Panc1 (cell line): ENCODE results near the gene MSRB2. TPM values are rescaled to one million over a fixed set of nuclear protein-coding genes. Genes with fewer than 3 reads are reported as not detected.

ENCODE experiments used
- ATAC-seq: fragments of 200-7000 bp; cut with Tn5 transposase; 2 replicates; pipeline ENCODE4 v1.9.1; 2020; ENCODE audit warnings: mild to moderate bottlenecking, moderate library complexity
- BruUV-seq: library from RNA; stranded (reverse); fragments of 400-500 nt; replicated peaks from 2 replicates; lab custom pipeline; 2021; lab: Mats Ljungman, UMichigan
- CTCF ChIA-PET: fragments of 300-600 bp; sonication (Branson Sonifier 250); formaldehyde crosslinking; loops from one replicate; lab custom pipeline; 2022; ENCODE audit warnings: antibody characterized with exemption; lab: Charles Lee
- POLR2A ChIA-PET: fragments of 300-600 bp; sonication (Branson Sonifier 250); formaldehyde crosslinking; loops from one replicate; lab custom pipeline; 2022; ENCODE audit warnings: antibody characterized with exemption; lab: Charles Lee
- DNase-seq: peaks from one replicate; pipeline ENCODE4 v3.0.0-alpha.2; 2010; ENCODE audit warnings: low read depth, low spot score
- H3K27ac ChIP-seq: 2 replicates; pipeline ENCODE4 v1.5.1; 2011; ENCODE audit warnings: mild to moderate bottlenecking, low read length, inconsistent platforms
- H3K27me3 ChIP-seq: fragments of 200-500 bp; sonication (Bioruptor generic); 2 replicates; pipeline ENCODE4 v1.6.0; 2014; ENCODE audit warnings: low read length, inconsistent platforms; ENCODE audit not compliant: control insufficient read depth, insufficient read depth
- H3K36me3 ChIP-seq: fragments of 200-500 bp; sonication (Bioruptor generic); 2 replicates; pipeline ENCODE4 v1.5.1; 2014; ENCODE audit warnings: inconsistent platforms, mild to moderate bottlenecking, low read length, moderate library complexity; ENCODE audit not compliant: control insufficient read depth, insufficient read depth
- H3K4me1 ChIP-seq: 2 replicates; pipeline ENCODE4 v1.5.1; 2011; ENCODE audit warnings: inconsistent platforms, mild to moderate bottlenecking, low read length, moderate library complexity; ENCODE audit not compliant: control insufficient read depth, insufficient read depth
- H3K4me3 ChIP-seq, 2 experiments: 2 replicates each; pipeline ENCODE4 v1.5.1; 2011 to 2012; ENCODE audit warnings: low read depth in 2 of 2, low read length in 2 of 2, mild to moderate bottlenecking in 2 of 2, inconsistent platforms in 1 of 2, moderate library complexity in 1 of 2
- H3K9me3 ChIP-seq: fragments of 200-500 bp; sonication (Bioruptor generic); 2 replicates; pipeline ENCODE4 v1.5.1; 2014; ENCODE audit warnings: low read depth, mild to moderate bottlenecking, inconsistent platforms, low read length, moderate library complexity; ENCODE audit not compliant: control insufficient read depth, insufficient read depth
- POLR2AphosphoS5 ChIP-seq: IDR thresholded peaks from 2 replicates; pipeline ENCODE4 v1.6.1; 2012; ENCODE audit warnings: mild to moderate bottlenecking, low read depth, low read length, moderate library complexity
- SIN3A ChIP-seq: IDR thresholded peaks from 2 replicates; pipeline ENCODE4 v1.6.1; 2012; ENCODE audit warnings: low read depth, mild to moderate bottlenecking, low read length, moderate library complexity, borderline replicate concordance; ENCODE audit not compliant: insufficient read depth
- TCF7L2 ChIP-seq: IDR thresholded peaks from 2 replicates; pipeline ENCODE4 v1.6.1; 2011; ENCODE audit warnings: mild to moderate bottlenecking, low read depth, low read length, inconsistent platforms
- in situ Hi-C: cut with HindIII; loops from 2 replicates; pipeline ENCODE4 v1.10.0; 2016; ENCODE audit warnings: low sequenced_read_pairs, low pct_unique_long_range_greater_than_20kb
- intact Hi-C: fragments of 100-400 bp; cut with micrococcal nuclease; formaldehyde crosslinking; loops from one replicate; pipeline ENCODE4 v1.10.0; 2022; ENCODE audit not compliant: unreplicated experiment
- total RNA-seq: library from RNA; stranded (reverse); gene quantifications from one replicate; pipeline ENCODE4 v1.2.1, GENCODE V29; 2021; ENCODE audit not compliant: unreplicated experiment
- TF ChIP-seq, protein P1 (sequence below), 2 experiments: IDR thresholded peaks; 2 replicates each; pipeline ENCODE4 v1.6.1; 2011 to 2012; ENCODE audit warnings: low read depth in 2 of 2, control low read depth in 1 of 2, low read length in 1 of 2, mild to moderate bottlenecking in 1 of 2, moderate library complexity in 1 of 2; ENCODE audit not compliant: insufficient read depth in 1 of 2
- TF ChIP-seq, protein P2 (sequence below): fragments of 450-650 bp; IDR thresholded peaks from 2 replicates; pipeline ENCODE4 v1.5.1; 2017; ENCODE audit warnings: mild to moderate bottlenecking

MSRB2 gene
- total RNA-seq, 1 experiment from 2014 or later = 10.7 TPM

DNA sequence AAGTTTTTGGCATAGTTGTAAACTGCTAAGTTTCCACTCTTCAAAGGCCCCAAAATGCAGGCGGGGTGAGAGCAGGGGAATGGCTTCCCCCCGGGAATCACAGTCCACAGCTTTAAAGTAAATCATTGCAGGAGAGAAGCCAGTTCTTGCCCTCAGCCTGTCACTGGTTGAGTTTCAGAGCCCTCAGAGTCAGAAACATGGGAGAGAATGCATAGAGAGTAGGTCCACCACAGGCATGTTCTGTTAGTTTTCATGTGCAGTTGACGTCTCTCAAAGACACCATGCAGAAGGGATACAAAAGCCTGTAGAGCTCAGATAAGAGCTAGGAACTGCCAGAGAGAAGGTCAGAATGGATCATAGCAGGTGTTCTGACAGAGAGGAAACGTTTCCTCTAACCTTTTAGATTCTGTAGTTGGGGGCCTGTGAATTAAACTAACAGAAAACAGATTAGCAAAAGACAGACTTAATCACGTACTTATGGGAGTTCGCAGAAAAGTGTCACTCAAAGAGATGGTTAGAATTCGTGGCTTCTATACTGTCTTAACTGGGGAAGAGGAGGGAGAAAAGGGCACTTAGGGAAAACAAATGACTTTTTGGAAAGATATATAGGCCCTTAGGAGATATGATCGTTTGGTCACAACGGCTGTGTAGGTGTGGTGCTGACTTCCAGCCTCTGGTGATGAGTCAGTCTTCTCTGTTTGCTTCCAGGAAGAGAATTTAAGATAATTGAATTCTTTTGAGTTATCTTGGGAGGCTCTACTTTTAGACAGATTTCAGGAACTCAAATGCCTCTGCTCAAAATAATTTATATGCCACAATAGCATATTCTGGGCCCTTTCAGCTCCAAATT, 48.0 kb upstream of the MSRB2 start:
- in situ Hi-C loops = no loop called here
- POLR2A ChIA-PET = no interaction called here
- TF ChIP-seq POLR2AphosphoS5 = no peak
- TF ChIP-seq TCF7L2 = no peak
- TF ChIP-seq, protein P1, sequence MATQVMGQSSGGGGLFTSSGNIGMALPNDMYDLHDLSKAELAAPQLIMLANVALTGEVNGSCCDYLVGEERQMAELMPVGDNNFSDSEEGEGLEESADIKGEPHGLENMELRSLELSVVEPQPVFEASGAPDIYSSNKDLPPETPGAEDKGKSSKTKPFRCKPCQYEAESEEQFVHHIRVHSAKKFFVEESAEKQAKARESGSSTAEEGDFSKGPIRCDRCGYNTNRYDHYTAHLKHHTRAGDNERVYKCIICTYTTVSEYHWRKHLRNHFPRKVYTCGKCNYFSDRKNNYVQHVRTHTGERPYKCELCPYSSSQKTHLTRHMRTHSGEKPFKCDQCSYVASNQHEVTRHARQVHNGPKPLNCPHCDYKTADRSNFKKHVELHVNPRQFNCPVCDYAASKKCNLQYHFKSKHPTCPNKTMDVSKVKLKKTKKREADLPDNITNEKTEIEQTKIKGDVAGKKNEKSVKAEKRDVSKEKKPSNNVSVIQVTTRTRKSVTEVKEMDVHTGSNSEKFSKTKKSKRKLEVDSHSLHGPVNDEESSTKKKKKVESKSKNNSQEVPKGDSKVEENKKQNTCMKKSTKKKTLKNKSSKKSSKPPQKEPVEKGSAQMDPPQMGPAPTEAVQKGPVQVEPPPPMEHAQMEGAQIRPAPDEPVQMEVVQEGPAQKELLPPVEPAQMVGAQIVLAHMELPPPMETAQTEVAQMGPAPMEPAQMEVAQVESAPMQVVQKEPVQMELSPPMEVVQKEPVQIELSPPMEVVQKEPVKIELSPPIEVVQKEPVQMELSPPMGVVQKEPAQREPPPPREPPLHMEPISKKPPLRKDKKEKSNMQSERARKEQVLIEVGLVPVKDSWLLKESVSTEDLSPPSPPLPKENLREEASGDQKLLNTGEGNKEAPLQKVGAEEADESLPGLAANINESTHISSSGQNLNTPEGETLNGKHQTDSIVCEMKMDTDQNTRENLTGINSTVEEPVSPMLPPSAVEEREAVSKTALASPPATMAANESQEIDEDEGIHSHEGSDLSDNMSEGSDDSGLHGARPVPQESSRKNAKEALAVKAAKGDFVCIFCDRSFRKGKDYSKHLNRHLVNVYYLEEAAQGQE (IDR thresholded peaks at IDR 0.05; ENCODE audit: insufficient read depth in 1 of 2, low read depth in 2 of 2, low read length in 1 of 2) = no peak
- TF ChIP-seq, protein P2, sequence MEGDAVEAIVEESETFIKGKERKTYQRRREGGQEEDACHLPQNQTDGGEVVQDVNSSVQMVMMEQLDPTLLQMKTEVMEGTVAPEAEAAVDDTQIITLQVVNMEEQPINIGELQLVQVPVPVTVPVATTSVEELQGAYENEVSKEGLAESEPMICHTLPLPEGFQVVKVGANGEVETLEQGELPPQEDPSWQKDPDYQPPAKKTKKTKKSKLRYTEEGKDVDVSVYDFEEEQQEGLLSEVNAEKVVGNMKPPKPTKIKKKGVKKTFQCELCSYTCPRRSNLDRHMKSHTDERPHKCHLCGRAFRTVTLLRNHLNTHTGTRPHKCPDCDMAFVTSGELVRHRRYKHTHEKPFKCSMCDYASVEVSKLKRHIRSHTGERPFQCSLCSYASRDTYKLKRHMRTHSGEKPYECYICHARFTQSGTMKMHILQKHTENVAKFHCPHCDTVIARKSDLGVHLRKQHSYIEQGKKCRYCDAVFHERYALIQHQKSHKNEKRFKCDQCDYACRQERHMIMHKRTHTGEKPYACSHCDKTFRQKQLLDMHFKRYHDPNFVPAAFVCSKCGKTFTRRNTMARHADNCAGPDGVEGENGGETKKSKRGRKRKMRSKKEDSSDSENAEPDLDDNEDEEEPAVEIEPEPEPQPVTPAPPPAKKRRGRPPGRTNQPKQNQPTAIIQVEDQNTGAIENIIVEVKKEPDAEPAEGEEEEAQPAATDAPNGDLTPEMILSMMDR = no peak
- TF ChIP-seq SIN3A = no peak
- Histone ChIP-seq H3K4me1 (no peaks in the 10 kb centered on the region), H3K4me3 (no peak overlapping the region), H3K27me3 (no peaks in the 10 kb centered on the region), H3K27ac (no peak overlapping the region), H3K9me3 (no peaks in the 10 kb centered on the region), H3K36me3 (no peaks in the 10 kb centered on the region)
- CTCF ChIA-PET = no interaction called here
- intact Hi-C loops = no loop called here
- no TSS peak for BruUV-seq
- DNase-seq = no peak
- no peak for ATAC-seq

DNA sequence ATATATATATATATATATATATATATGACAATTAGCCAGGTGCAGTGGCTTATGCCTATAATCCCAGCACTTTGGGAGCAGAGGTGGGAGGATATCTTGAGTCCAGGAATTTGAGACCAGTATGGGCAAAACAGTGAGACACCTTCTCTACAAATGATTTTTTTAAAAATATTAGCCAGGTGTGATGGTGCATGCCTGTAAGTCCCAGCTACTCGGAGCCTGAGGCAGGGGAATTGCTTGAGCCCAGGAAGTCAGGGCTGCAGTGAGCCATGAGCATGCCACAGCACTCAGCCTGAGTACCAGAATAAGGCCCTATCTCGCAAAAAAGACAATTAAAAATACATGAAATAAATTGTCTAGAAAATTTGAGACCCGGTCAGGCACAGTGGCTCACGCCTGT, 47.2 kb upstream of the MSRB2 start:
- Histone ChIP-seq H3K36me3 (no peaks in the 10 kb centered on the region), H3K4me3 (no peak overlapping the region), H3K27me3 (no peaks in the 10 kb centered on the region), H3K9me3 (no peaks in the 10 kb centered on the region), H3K27ac (no peak overlapping the region), H3K4me1 (no peaks in the 10 kb centered on the region)
- BruUV-seq = no TSS peak
- ChIA-PET POLR2A (no interaction called here), CTCF (no interaction called here)
- intact Hi-C loops = no loop called here
- no peak for DNase-seq
- in situ Hi-C loops = no loop called here
- TF ChIP-seq, protein P1 (IDR thresholded peaks at IDR 0.05; ENCODE audit: insufficient read depth in 1 of 2, low read depth in 2 of 2, low read length in 1 of 2) = no peak
- no peak for TF ChIP-seq SIN3A
- no peak for TF ChIP-seq POLR2AphosphoS5
- no peak for TF ChIP-seq TCF7L2
- TF ChIP-seq, protein P2 = no peak
- ATAC-seq = no peak
